Caco-2 (cell line): ENCODE measurements around the gene COL11A2. TPM values are rescaled to one million over a fixed set of nuclear protein-coding genes. Genes with fewer than 3 reads are reported as not detected.

ENCODE experiments used
- BruUV-seq: library from RNA; stranded (reverse); fragments of 400-500 nt; replicated peaks from 2 replicates; lab custom pipeline; 2021; lab: Mats Ljungman, UMichigan
- CTCF ChIA-PET: fragments of 300-600 bp; sonication (Branson Sonifier 250); formaldehyde crosslinking; loops from one replicate; lab custom pipeline; 2022; ENCODE audit warnings: antibody characterized with exemption; lab: Charles Lee
- POLR2A ChIA-PET: fragments of 300-600 bp; sonication (Branson Sonifier 250); formaldehyde crosslinking; loops from one replicate; lab custom pipeline; 2022; ENCODE audit warnings: antibody characterized with exemption; lab: Charles Lee
- DNase-seq, 2 experiments: peaks; one replicate each; pipeline versions ENCODE4 v3.0.0 to v3.0.0-alpha.2; 2020 to 2022
- H3K27me3 ChIP-seq: replicated peaks from 2 replicates; pipeline ENCODE4 v1.6.0; 2011; ENCODE audit warnings: low read length; ENCODE audit not compliant: control insufficient read depth, insufficient read depth
- H3K36me3 ChIP-seq: 2 replicates; pipeline ENCODE4 v1.5.1; 2011; ENCODE audit warnings: low read length; ENCODE audit not compliant: control insufficient read depth, insufficient read depth
- H3K4me1 ChIP-seq: fragments of 250-450 bp; sonication (Bioruptor Pico); 2 replicates; pipeline ENCODE4 v1.5.1; 2020; ENCODE audit warnings: mild to moderate bottlenecking
- H3K4me3 ChIP-seq: 2 replicates; pipeline ENCODE4 v1.5.1; 2011; ENCODE audit warnings: low read depth, mild to moderate bottlenecking, control low read depth, low read length
- H3K9me3 ChIP-seq: fragments of 250-450 bp; sonication (Bioruptor Pico); 2 replicates; pipeline ENCODE4 v1.5.1; 2020; ENCODE audit warnings: mild to moderate bottlenecking, moderate library complexity
- H3K27ac Mint-ChIP-seq: one replicate; pipeline ENCODE4 v1.8.0; 2022; ENCODE audit warnings: mixed read lengths; ENCODE audit not compliant: unreplicated experiment
- H3K27me3 Mint-ChIP-seq: one replicate; pipeline ENCODE4 v1.8.0; 2022; ENCODE audit warnings: mixed read lengths; ENCODE audit not compliant: insufficient read depth, unreplicated experiment
- H3K36me3 Mint-ChIP-seq: one replicate; pipeline ENCODE4 v1.8.0; 2022; ENCODE audit warnings: mild to moderate bottlenecking, mixed read lengths; ENCODE audit not compliant: insufficient read depth, unreplicated experiment
- H3K4me1 Mint-ChIP-seq: one replicate; pipeline ENCODE4 v1.8.0; 2022; ENCODE audit warnings: low read depth, mixed read lengths; ENCODE audit not compliant: unreplicated experiment
- H3K4me3 Mint-ChIP-seq: one replicate; pipeline ENCODE4 v1.8.0; 2022; ENCODE audit warnings: mild to moderate bottlenecking, moderate library complexity, mixed read lengths; ENCODE audit not compliant: unreplicated experiment
- H3K9me3 Mint-ChIP-seq: one replicate; pipeline ENCODE4 v1.8.0; 2022; ENCODE audit warnings: mixed read lengths; ENCODE audit not compliant: unreplicated experiment
- intact Hi-C: fragments of 100-400 bp; cut with micrococcal nuclease; formaldehyde crosslinking; loops from one replicate; pipeline ENCODE4 v1.10.0; 2022; ENCODE audit not compliant: unreplicated experiment
- total RNA-seq: library from RNA; stranded (reverse); gene quantifications from 2 replicates; pipeline ENCODE4 v1.2.3, GENCODE V29; 2022
- TF ChIP-seq, protein P1 (sequence below), 2 experiments: fragments of 200-600 bp in 1 of 2; IDR thresholded peaks; 1 replicate in 1 of 2; 2 replicates in 1 of 2; pipeline versions ENCODE4 v1.5.1 to v1.8.0; 2011 to 2022; ENCODE audit warnings: antibody characterized with exemption in 1 of 2, control low read depth in 1 of 2, inconsistent platforms in 1 of 2, low read depth in 1 of 2, low read length in 1 of 2, mild to moderate bottlenecking in 1 of 2, moderate library complexity in 1 of 2; ENCODE audit not compliant: insufficient read depth in 1 of 2, severe bottlenecking in 1 of 2, unreplicated experiment in 1 of 2

COL11A2 gene
- total RNA-seq, 1 experiment from 2014 or later, result 1.3 TPM

DNA sequence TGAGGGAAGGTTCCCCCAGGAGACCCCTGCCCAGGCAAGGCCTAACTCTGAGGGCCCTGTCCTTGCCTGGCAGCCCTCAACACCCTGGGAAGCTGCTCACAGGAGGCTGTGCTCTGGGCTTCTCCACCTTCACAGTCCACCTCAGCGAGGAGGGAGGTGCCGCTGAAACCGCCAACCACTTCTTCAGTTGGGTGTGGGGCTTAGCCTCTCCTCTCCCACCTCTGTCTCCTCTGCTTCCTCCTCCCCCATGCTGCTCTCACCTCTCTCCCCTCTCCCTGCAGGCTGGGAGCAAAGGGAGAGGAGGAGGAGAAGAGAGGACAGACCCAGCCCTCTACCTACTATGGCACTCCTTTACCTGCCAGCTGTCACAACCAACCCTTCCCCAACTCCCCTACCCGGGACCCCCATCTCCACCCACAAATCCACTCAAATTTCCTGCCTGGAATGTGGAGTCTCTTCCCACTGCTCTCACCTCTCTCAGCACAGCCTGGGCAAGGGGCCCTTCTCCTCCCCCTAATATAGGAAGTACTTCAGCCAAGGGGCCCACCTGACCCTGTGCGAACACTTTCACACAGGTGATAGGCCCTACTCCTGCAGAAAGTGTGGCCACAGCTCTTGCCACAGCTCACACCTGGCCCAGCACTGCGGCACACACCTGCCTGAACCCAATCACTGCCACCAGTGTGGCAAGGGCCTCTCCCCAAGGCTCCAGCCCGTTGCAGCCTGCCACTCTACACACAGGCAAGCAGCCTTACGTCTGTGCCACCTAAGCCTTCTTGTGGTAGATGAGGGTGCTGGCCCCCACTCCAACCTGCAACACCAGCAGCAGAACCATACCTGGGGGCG, 23.2 kb upstream of the COL11A2 start:
- no peak overlapping the region for H3K4me3 ChIP-seq
- H3K27me3 ChIP-seq, result no peaks in the 10 kb centered on the region
- intact Hi-C loops, result no loop called here
- Mint-ChIP-seq H3K4me3 (no peak overlapping the region), H3K4me1 (peaks cover 21% of the 10 kb centered on the region), H3K36me3 (peaks cover 9% of the 10 kb centered on the region), H3K9me3 (no peaks in the 10 kb centered on the region), H3K27me3 (peaks cover 12% of the 10 kb centered on the region), H3K27ac (no peak overlapping the region)
- TF ChIP-seq, protein P1, sequence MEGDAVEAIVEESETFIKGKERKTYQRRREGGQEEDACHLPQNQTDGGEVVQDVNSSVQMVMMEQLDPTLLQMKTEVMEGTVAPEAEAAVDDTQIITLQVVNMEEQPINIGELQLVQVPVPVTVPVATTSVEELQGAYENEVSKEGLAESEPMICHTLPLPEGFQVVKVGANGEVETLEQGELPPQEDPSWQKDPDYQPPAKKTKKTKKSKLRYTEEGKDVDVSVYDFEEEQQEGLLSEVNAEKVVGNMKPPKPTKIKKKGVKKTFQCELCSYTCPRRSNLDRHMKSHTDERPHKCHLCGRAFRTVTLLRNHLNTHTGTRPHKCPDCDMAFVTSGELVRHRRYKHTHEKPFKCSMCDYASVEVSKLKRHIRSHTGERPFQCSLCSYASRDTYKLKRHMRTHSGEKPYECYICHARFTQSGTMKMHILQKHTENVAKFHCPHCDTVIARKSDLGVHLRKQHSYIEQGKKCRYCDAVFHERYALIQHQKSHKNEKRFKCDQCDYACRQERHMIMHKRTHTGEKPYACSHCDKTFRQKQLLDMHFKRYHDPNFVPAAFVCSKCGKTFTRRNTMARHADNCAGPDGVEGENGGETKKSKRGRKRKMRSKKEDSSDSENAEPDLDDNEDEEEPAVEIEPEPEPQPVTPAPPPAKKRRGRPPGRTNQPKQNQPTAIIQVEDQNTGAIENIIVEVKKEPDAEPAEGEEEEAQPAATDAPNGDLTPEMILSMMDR (IDR thresholded peaks at IDR 0.05; ENCODE audit: insufficient read depth in 1 of 2, low read depth in 1 of 2, low read length in 1 of 2, severe bottlenecking in 1 of 2, unreplicated experiment in 1 of 2), result no peak
- BruUV-seq, result no TSS peak
- 0 out of 2 replicates have a peak, but pooled peaks cover 4% of the 10 kb centered on the region for H3K4me1 ChIP-seq
- no peaks in the 10 kb centered on the region for H3K9me3 ChIP-seq
- no peak for DNase-seq
- ChIA-PET CTCF (no interaction called here), POLR2A (no interaction called here)
- H3K36me3 ChIP-seq, result no peaks in the 10 kb centered on the region

DNA sequence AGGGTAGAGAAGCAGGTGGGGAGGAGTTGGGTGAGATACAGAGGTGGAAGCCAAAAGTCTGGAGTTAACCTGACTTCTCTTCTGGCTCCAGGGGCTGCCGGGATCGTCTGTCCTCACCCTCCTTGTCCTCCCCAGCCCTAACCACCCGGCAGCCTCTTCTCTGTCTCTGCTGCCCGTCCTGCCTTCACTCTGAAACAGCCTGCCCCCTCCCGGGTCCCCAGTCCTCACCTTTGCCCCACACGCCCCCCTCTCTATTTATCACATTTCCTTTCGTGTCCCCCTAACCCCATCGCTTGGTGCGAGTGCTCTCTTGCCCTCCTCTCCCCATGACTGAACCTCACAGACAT, 21.7 kb upstream of the COL11A2 start:
- H3K27ac Mint-ChIP-seq, result no peak overlapping the region
- Histone ChIP-seq H3K27me3 (no peaks in the 10 kb centered on the region), H3K36me3 (peaks cover 4% of the 10 kb centered on the region; the same call in 1 of the 2 replicates), H3K4me1 (0 out of 2 replicates have a peak, but pooled peaks cover 4% of the 10 kb centered on the region), H3K9me3 (no peaks in the 10 kb centered on the region), H3K4me3 (no peak overlapping the region)
- H3K4me3 Mint-ChIP-seq, result peak overlapping the region; percentile 72
- peaks cover 21% of the 10 kb centered on the region for H3K36me3 Mint-ChIP-seq
- BruUV-seq, result no TSS peak
- intact Hi-C loops, result no loop called here
- DNase-seq, result no peak
- H3K9me3 Mint-ChIP-seq, result no peaks in the 10 kb centered on the region
- ChIA-PET POLR2A (no interaction called here), CTCF (no interaction called here)
- TF ChIP-seq, protein P1 (IDR thresholded peaks at IDR 0.05; ENCODE audit: insufficient read depth in 1 of 2, low read depth in 1 of 2, low read length in 1 of 2, severe bottlenecking in 1 of 2, unreplicated experiment in 1 of 2), result no peak
- H3K4me1 Mint-ChIP-seq, result peaks cover 21% of the 10 kb centered on the region
- peaks cover 12% of the 10 kb centered on the region for H3K27me3 Mint-ChIP-seq

DNA sequence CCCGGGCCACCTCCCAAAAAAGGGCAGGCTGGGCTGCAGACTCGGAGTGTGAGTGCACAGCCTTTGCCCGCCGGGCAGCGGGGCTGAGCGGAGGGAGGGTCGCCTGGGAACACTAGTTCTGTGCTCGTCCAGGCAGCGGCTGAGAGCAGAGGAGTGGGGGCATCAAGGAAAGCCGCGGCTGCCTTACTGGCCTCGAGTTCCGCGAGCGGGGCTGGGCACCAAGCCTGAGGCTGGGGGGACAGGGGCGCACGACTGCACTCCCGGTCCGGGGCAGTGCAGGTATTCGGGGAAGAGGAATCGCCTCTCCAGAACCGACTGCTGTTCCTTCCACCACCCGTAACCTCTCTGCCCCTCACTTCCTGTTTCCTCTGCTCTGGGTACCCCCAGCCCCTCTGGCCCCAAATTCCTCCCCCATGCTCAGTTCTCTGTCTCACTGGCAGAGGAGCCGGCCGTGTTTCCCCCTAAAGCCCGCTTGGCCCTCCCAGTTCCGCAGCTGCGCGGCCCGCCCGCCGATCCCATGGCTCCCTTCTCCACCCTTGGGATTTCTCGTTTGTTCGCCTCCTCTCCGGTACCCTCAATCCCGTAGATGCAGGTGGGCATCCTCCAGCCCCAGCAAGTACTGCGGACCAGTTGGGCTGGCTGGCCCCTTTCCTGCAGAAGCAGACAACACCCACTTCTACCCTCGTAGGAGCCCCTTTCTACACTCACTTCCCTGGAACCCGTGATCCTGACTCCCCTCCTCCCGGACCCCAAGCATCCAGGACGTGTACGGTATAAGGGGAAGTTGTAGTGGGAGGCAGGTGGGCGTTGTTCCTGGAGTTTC, 21.1 kb upstream of the COL11A2 start:
- Histone ChIP-seq H3K4me1 (0 out of 2 replicates have a peak, but pooled peaks cover 4% of the 10 kb centered on the region), H3K27me3 (no peaks in the 10 kb centered on the region), H3K36me3 (peaks cover 4% of the 10 kb centered on the region; the same call in 1 of the 2 replicates), H3K9me3 (no peaks in the 10 kb centered on the region), H3K4me3 (peak overlapping the region; percentile 26)
- H3K4me3 Mint-ChIP-seq, result peak overlapping the region; percentile 72
- CTCF ChIA-PET, result interaction anchor here (0.6 to 0.8 kb wide), 2 partner anchors 35 to 248 kb away, joined by 3 to 4 read pairs; no protein-coding TSS in a partner anchor
- H3K9me3 Mint-ChIP-seq, result no peaks in the 10 kb centered on the region
- POLR2A ChIA-PET, result no interaction called here
- peaks cover 21% of the 10 kb centered on the region for H3K4me1 Mint-ChIP-seq
- BruUV-seq, result no TSS peak
- intact Hi-C loops, result no loop called here
- no peak overlapping the region for H3K27ac Mint-ChIP-seq
- H3K36me3 Mint-ChIP-seq, result peaks cover 27% of the 10 kb centered on the region
- TF ChIP-seq, protein P1 (IDR thresholded peaks at IDR 0.05; ENCODE audit: insufficient read depth in 1 of 2, low read depth in 1 of 2, low read length in 1 of 2, severe bottlenecking in 1 of 2, unreplicated experiment in 1 of 2), result no peak
- no peak for DNase-seq
- peaks cover 12% of the 10 kb centered on the region for H3K27me3 Mint-ChIP-seq
